ENCODE data around the gene MXRA8. TPM values are rescaled to one million over a fixed set of nuclear protein-coding genes. Genes with fewer than 3 reads are reported as not detected.

MXRA8 gene
- total RNA-seq, 6 experiments from 2014 or later = 2.2 to 11.9 (median 3.3) TPM

GRCh38 chr1:1312450-1313314, 45.7 kb downstream of the MXRA8 start:
- no peak for ATAC-seq
- 82% methylated on average over 5 of the region's 49 CpGs for WGBS (ENCODE audit: insufficient coverage, low coverage, low lambda C conversion rate, missing lambda C conversion rate)
- DNase-seq = no peak

DNA sequence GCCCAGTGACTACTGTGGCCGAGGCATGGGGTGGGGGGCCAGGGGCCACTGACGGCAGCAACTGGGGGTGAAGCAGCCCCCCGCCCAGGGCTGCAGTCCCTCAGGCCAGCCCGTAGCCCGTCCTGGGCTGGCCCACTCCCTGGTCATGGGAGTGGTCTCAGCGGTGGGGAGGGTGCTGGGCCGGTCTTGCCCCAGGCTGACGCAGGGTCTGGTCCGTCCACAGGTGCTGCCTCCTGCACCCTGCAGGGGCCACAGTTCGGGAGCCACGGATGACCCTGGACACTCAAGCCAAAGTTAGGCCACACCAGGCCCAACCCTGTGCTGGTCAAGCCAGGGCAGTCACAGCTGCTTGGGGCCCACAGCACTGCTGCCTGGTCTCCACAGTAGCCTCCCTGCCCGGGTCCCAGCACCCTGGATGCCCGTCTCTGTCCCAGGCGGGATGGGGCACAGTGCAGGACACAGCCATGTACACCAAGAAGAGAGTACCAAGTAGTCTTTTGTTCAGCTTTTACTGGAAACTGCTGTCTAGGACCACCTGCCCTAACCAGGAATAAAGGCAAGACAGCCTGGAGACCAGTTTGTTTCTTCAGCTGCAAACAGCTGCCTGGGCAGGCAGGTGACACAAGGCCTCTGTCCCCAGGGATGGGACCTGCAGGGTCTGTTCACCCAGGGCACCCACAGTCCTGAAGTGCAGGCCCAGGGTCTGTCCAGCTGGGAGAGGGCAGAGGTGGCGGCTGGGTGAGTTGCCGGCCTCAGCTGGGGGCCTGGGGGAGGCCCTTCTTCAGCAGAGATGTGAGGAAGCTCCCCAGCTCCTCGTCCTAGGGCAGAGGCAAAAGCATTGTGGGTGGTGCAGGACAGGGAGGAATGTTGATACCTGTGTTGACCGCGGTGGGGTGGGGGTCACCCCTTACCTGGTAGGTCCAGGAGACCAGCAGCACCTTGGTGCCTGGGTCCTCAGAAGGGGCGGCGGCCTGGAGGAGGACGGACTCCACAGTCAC, 46.9 kb downstream of the MXRA8 start:
- DNase-seq (no peak), ATAC-seq (no peak)
- H3K27me3 ChIP-seq = no peaks in the 10 kb centered on the region
- no peak for TF ChIP-seq POLR2A (IDR thresholded peaks at IDR 0.05)
- TF ChIP-seq CTCF (IDR thresholded peaks at IDR 0.05) = no peak
- no peak overlapping the region for H3K27ac ChIP-seq
- H3K4me1 ChIP-seq = peaks cover 0 to 18% (median 7%) of the 10 kb centered on the region in 4 donors
- intact Hi-C loops (cut with DNase I) = no loop called here
- H3K36me3 ChIP-seq = peaks cover 0 to 44% (median 10%) of the 10 kb centered on the region in 4 donors
- no peak overlapping the region for H3K4me3 ChIP-seq
- H3K9me3 ChIP-seq = no peaks in the 10 kb centered on the region
- 92% methylated on average over 6 of the region's 22 CpGs for WGBS (ENCODE audit: insufficient coverage, low coverage, low lambda C conversion rate, missing lambda C conversion rate)

More at GRCh38 chr1:1312450-1313314, 45.7 kb downstream of the MXRA8 start:
- H3K27me3 ChIP-seq = no peaks in the 10 kb centered on the region
- H3K4me3 ChIP-seq = no peak overlapping the region
- H3K9me3 ChIP-seq = no peaks in the 10 kb centered on the region
- peaks cover 0 to 9% (median 3%) of the 10 kb centered on the region in 4 donors for H3K4me1 ChIP-seq
- no peak overlapping the region for H3K27ac ChIP-seq
- TF ChIP-seq CTCF (IDR thresholded peaks at IDR 0.05) = no peak
- TF ChIP-seq POLR2A (IDR thresholded peaks at IDR 0.05) = no peak
- H3K36me3 ChIP-seq = peaks cover 0 to 44% (median 10%) of the 10 kb centered on the region in 4 donors
- intact Hi-C loops (cut with DNase I) = no loop called here

DNA sequence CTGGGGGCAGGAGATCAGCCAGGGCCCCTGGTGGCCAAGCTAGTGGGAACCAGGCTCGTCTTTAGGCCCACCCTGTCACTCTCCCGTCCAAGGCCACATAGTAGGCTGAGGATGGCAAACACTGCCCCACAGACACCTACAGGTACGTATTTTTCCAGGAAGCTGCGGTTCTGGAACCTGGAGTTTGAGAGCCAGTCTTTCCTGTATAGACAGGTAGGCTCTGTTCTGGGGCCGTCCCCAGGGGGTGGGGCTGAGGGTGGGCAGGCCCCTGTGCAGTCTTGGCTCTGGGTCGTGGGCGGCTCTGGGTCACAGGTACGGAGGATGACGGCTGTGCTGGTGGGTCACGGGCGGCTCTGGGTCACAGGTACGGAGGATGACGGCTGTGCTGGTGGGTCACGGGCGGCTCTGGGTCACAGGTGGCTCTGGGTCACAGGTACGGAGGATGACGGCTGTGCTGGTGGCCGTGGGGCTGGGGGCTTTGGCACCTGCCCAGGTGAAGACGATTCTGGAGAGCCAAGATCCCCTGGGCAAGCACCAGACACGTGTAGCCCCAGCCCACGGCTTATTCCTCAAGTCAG, 47.8 kb downstream of the MXRA8 start:
- H3K4me1 ChIP-seq = peaks cover 0 to 26% (median 14%) of the 10 kb centered on the region in 4 donors
- no peaks in the 10 kb centered on the region for H3K27me3 ChIP-seq
- no peak for TF ChIP-seq CTCF (IDR thresholded peaks at IDR 0.05)
- no peak for TF ChIP-seq POLR2A (IDR thresholded peaks at IDR 0.05)
- no peak overlapping the region for H3K4me3 ChIP-seq
- intact Hi-C loops (cut with DNase I) = no loop called here
- ATAC-seq (no peak), DNase-seq (no peak)
- 40% methylated on average over 2 of the region's 21 CpGs for WGBS (ENCODE audit: insufficient coverage, low coverage, low lambda C conversion rate, missing lambda C conversion rate)
- H3K9me3 ChIP-seq = no peaks in the 10 kb centered on the region
- peaks cover 0 to 44% (median 10%) of the 10 kb centered on the region in 4 donors for H3K36me3 ChIP-seq
- H3K27ac ChIP-seq = no peak overlapping the region

DNA sequence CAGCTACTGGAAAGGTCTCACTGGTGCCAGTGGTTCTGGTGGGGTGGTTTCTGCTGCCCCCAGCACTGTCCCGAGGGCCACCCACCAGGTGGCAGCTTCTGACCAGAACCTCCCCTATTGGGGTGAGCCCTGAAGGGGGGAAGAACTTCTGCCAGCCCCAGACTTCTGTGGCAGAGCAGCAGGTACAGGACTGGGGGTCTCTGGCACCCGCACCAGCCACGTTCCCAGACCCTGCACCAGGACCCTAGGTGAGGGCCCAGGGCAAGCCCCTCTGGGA, 48.3 kb downstream of the MXRA8 start:
- ATAC-seq = no peak
- Histone ChIP-seq H3K4me3 (no peak overlapping the region), H3K36me3 (peaks cover 0 to 42% (median 10%) of the 10 kb centered on the region in 4 donors), H3K27ac (no peak overlapping the region), H3K4me1 (peaks cover 0 to 31% (median 17%) of the 10 kb centered on the region in 4 donors), H3K9me3 (no peaks in the 10 kb centered on the region), H3K27me3 (no peaks in the 10 kb centered on the region)
- DNase-seq = no peak
- intact Hi-C loops (cut with DNase I) = no loop called here
- TF ChIP-seq CTCF (IDR thresholded peaks at IDR 0.05) (no peak), POLR2A (IDR thresholded peaks at IDR 0.05) (no peak)
- WGBS (ENCODE audit: insufficient coverage, low coverage, low lambda C conversion rate, missing lambda C conversion rate) = no CpG with 5 or more reads among the region's 3 CpGs
